Measurements from ENCODE around the gene SIX3.

SIX3 gene

GRCh38 chr2:44918095-44918775 lies 23.3 kb upstream of the SIX3 start:
- DNase-seq (ENCODE audit: low read depth in 1 of 2, low spot score in 1 of 2): no peak
- no peak overlapping the region for H3K27ac ChIP-seq (replicated peaks)
- H3K4me3 ChIP-seq (replicated peaks; ENCODE audit: insufficient read depth, low read length): no peak overlapping the region
- peaks cover 5% of the 10 kb centered on the region for H3K27me3 ChIP-seq (ENCODE audit: insufficient read depth, poor library complexity, severe bottlenecking)
- TF ChIP-seq CTCF (IDR thresholded peaks at IDR 0.05; ENCODE audit: insufficient read depth, low read length) (no peak), SPI1 (IDR thresholded peaks at IDR 0.05; ENCODE audit: borderline replicate concordance, low read depth) (no peak), POLR2AphosphoS5 (IDR thresholded peaks at IDR 0.05; ENCODE audit: low read depth) (no peak)
- TF ChIP-seq, protein P1, sequence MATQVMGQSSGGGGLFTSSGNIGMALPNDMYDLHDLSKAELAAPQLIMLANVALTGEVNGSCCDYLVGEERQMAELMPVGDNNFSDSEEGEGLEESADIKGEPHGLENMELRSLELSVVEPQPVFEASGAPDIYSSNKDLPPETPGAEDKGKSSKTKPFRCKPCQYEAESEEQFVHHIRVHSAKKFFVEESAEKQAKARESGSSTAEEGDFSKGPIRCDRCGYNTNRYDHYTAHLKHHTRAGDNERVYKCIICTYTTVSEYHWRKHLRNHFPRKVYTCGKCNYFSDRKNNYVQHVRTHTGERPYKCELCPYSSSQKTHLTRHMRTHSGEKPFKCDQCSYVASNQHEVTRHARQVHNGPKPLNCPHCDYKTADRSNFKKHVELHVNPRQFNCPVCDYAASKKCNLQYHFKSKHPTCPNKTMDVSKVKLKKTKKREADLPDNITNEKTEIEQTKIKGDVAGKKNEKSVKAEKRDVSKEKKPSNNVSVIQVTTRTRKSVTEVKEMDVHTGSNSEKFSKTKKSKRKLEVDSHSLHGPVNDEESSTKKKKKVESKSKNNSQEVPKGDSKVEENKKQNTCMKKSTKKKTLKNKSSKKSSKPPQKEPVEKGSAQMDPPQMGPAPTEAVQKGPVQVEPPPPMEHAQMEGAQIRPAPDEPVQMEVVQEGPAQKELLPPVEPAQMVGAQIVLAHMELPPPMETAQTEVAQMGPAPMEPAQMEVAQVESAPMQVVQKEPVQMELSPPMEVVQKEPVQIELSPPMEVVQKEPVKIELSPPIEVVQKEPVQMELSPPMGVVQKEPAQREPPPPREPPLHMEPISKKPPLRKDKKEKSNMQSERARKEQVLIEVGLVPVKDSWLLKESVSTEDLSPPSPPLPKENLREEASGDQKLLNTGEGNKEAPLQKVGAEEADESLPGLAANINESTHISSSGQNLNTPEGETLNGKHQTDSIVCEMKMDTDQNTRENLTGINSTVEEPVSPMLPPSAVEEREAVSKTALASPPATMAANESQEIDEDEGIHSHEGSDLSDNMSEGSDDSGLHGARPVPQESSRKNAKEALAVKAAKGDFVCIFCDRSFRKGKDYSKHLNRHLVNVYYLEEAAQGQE (IDR thresholded peaks at IDR 0.05; ENCODE audit: insufficient replicate concordance, low read depth): no peak

- peaks cover 20% of the 10 kb centered on the region for H3K27me3 ChIP-seq (ENCODE audit: insufficient read depth, poor library complexity, severe bottlenecking)
- TF ChIP-seq GABPA (IDR thresholded peaks at IDR 0.05; ENCODE audit: low read depth) (no peak), POLR2AphosphoS5 (IDR thresholded peaks at IDR 0.05; ENCODE audit: low read depth) (no peak), SPI1 (IDR thresholded peaks at IDR 0.05; ENCODE audit: borderline replicate concordance, low read depth) (no peak), CTCF (IDR thresholded peaks at IDR 0.05; ENCODE audit: insufficient read depth, low read length) (no peak)
- TF ChIP-seq, protein P1 (IDR thresholded peaks at IDR 0.05; ENCODE audit: insufficient replicate concordance, low read depth): no peak
Measured at GRCh38 chr2:44920751-44921150, 20.8 kb upstream of the SIX3 start.

DNA sequence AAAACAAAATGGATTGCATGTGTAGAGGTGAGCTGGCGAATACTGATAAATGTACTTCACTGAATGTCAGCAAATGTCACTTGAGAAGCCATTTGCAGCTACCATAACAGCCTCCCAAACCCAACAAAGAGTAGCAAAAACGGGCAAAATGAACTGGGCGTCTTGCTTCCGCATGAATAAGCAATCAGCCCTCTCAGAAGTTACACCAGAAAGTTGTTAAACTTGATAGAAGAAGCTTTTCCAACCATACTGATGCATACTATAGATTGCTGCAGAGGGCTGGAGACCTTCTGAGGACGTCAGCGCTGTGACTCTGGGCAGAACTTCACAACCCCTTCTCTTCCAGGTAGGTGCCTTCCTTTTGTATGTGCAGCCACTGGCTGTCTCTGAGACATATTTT lies 18.7 kb upstream of the SIX3 start:
- H3K4me3 ChIP-seq (replicated peaks; ENCODE audit: insufficient read depth, low read length): no peak overlapping the region
- no peak overlapping the region for H3K27ac ChIP-seq (replicated peaks)
- H3K27me3 ChIP-seq (ENCODE audit: insufficient read depth, poor library complexity, severe bottlenecking): peaks cover 38% of the 10 kb centered on the region
- no peak for DNase-seq (ENCODE audit: low read depth in 1 of 2, low spot score in 1 of 2)
- TF ChIP-seq POLR2AphosphoS5 (IDR thresholded peaks at IDR 0.05; ENCODE audit: low read depth) (no peak), GABPA (IDR thresholded peaks at IDR 0.05; ENCODE audit: low read depth) (no peak), SPI1 (IDR thresholded peaks at IDR 0.05; ENCODE audit: borderline replicate concordance, low read depth) (no peak), CTCF (IDR thresholded peaks at IDR 0.05; ENCODE audit: insufficient read depth, low read length) (no peak)
- TF ChIP-seq, protein P1 (IDR thresholded peaks at IDR 0.05; ENCODE audit: insufficient replicate concordance, low read depth): no peak

More at GRCh38 chr2:44920751-44921150, 20.8 kb upstream of the SIX3 start:
- no peak overlapping the region for H3K4me3 ChIP-seq (replicated peaks; ENCODE audit: insufficient read depth, low read length)
- no peak for DNase-seq (ENCODE audit: low read depth in 1 of 2, low spot score in 1 of 2)
- H3K27ac ChIP-seq (replicated peaks): no peak overlapping the region

All from HL-60 (cell line).